HepG2 (cell line): ENCODE results near the gene CDHR5. TPM values are rescaled to one million over a fixed set of nuclear protein-coding genes. Genes with fewer than 3 reads are reported as not detected.

ENCODE experiments used
- ARNT ChIP-seq: fragments of 450-650 bp; IDR thresholded peaks from 2 replicates; pipeline ENCODE4 v1.6.1; 2017
- ATM ChIP-seq: fragments of 450-650 bp; IDR thresholded peaks from 2 replicates; pipeline ENCODE4 v1.7.1; 2017; ENCODE audit warnings: mild to moderate bottlenecking, borderline replicate concordance
- CBFB ChIP-seq: sonication (generic); formaldehyde crosslinking; IDR thresholded peaks from 2 replicates; pipeline ENCODE4 v1.4.0; 2020; ENCODE audit warnings: missing genetic modification reagents
- CREB1 ChIP-seq, 2 experiments: fragments of 450-650 bp in 1 of 2; IDR thresholded peaks; 2 replicates each; pipeline ENCODE4 v1.6.1; 2016 to 2017; ENCODE audit warnings: control low read depth in 1 of 2, mild to moderate bottlenecking in 1 of 2, missing compliant biosample characterization in 1 of 2, missing genetic modification characterization in 1 of 2
- GATA4 ChIP-seq: sonication (generic); IDR thresholded peaks from 2 replicates; pipeline ENCODE4 v1.6.1; 2016; ENCODE audit warnings: antibody characterized with exemption, low read depth, borderline replicate concordance
- GRHL1 ChIP-seq: sonication (generic); formaldehyde crosslinking; conservative IDR thresholded peaks from 2 replicates; pipeline ENCODE4 v1.8.0; 2022; ENCODE audit warnings: missing genetic modification reagents
- HIVEP1 ChIP-seq: sonication (generic); formaldehyde crosslinking; IDR thresholded peaks from 2 replicates; pipeline ENCODE4 v1.4.0; 2020; ENCODE audit warnings: mild to moderate bottlenecking, missing genetic modification reagents
- HMGA1 ChIP-seq: sonication (generic); formaldehyde crosslinking; conservative IDR thresholded peaks from 2 replicates; pipeline ENCODE4 v1.4.0; 2020; ENCODE audit warnings: missing genetic modification reagents
- MXI1 ChIP-seq: IDR thresholded peaks from 3 replicates; pipeline ENCODE4 v1.6.1; 2012; ENCODE audit warnings: low read depth, low read length, inconsistent platforms, borderline replicate concordance
- NFKBIZ ChIP-seq: IDR thresholded peaks from 2 replicates; pipeline ENCODE4 v1.6.1; 2018; ENCODE audit warnings: missing genetic modification reagents, missing compliant biosample characterization
- PCBP1 ChIP-seq: fragments of 200-400 bp; formaldehyde crosslinking; IDR thresholded peaks from 2 replicates; pipeline ENCODE4 v1.6.1; 2017; ENCODE audit warnings: mild to moderate bottlenecking, low read depth, low read length, borderline replicate concordance
- POLR2AphosphoS2 ChIP-seq: IDR thresholded peaks from 2 replicates; pipeline ENCODE4 v1.6.1; 2011; ENCODE audit warnings: low read depth, low read length, improper control_type of control experiment
- POLR2G ChIP-seq: fragments of 200-400 bp; formaldehyde crosslinking; IDR thresholded peaks from 2 replicates; pipeline ENCODE4 v1.6.1; 2018; ENCODE audit warnings: mild to moderate bottlenecking, low read depth, low read length, moderate library complexity
- RBFOX2 ChIP-seq: fragments of 200-400 bp; formaldehyde crosslinking; IDR thresholded peaks from 2 replicates; pipeline ENCODE4 v1.6.1; 2017; ENCODE audit warnings: low read depth, mild to moderate bottlenecking, low read length
- SOX6 ChIP-seq, 2 experiments: fragments of 450-650 bp in 1 of 2; sonication (generic) in 1 of 2; formaldehyde crosslinking in 1 of 2; IDR thresholded peaks; 2 replicates each; pipeline versions ENCODE4 v1.4.0 to v1.6.1; 2017 to 2020; ENCODE audit warnings: antibody characterized with exemption in 1 of 2, mild to moderate bottlenecking in 1 of 2, missing genetic modification reagents in 1 of 2
- SP4 ChIP-seq: sonication (generic); formaldehyde crosslinking; IDR thresholded peaks from 2 replicates; pipeline ENCODE4 v1.8.1; 2023; ENCODE audit warnings: mild to moderate bottlenecking, missing genetic modification reagents
- SP5 ChIP-seq: IDR thresholded peaks from 2 replicates; pipeline ENCODE4 v1.6.1; 2016; ENCODE audit warnings: low read depth, borderline replicate concordance
- SPEN ChIP-seq: sonication (generic); formaldehyde crosslinking; IDR thresholded peaks from 2 replicates; pipeline ENCODE4 v1.5.1; 2020; ENCODE audit warnings: low read depth, mild to moderate bottlenecking, missing genetic modification reagents
- TFDP2 ChIP-seq: sonication (generic); formaldehyde crosslinking; IDR thresholded peaks from 2 replicates; pipeline ENCODE4 v1.4.0; 2020; ENCODE audit warnings: missing genetic modification reagents
- TFE3 ChIP-seq: IDR thresholded peaks from 2 replicates; pipeline ENCODE4 v1.6.1; 2016
- ZNF256 ChIP-seq: sonication (generic); formaldehyde crosslinking; conservative IDR thresholded peaks from 2 replicates; pipeline ENCODE4 v1.4.0; 2020; ENCODE audit warnings: missing genetic modification reagents
- ZNF460 ChIP-seq: sonication (generic); formaldehyde crosslinking; IDR thresholded peaks from 2 replicates; pipeline ENCODE4 v1.5.1; 2020; ENCODE audit warnings: missing genetic modification reagents, mild to moderate bottlenecking, borderline replicate concordance
- ZNF607 ChIP-seq: sonication (generic); formaldehyde crosslinking; IDR thresholded peaks from 2 replicates; pipeline ENCODE4 v1.5.1; 2020; ENCODE audit warnings: missing genetic modification reagents, mild to moderate bottlenecking, borderline replicate concordance
- ZNF644 ChIP-seq: IDR thresholded peaks from 2 replicates; pipeline ENCODE4 v1.6.1; 2016; ENCODE audit warnings: low read depth
- ZNF670 ChIP-seq: sonication (generic); formaldehyde crosslinking; IDR thresholded peaks from 2 replicates; pipeline ENCODE4 v1.8.0; 2022; ENCODE audit warnings: mild to moderate bottlenecking, missing genetic modification reagents, borderline replicate concordance
- ZNF713 ChIP-seq: sonication (generic); formaldehyde crosslinking; IDR thresholded peaks from 2 replicates; pipeline ENCODE4 v1.4.0; 2020; ENCODE audit warnings: mild to moderate bottlenecking, missing genetic modification reagents
- ZNF782 ChIP-seq: sonication (generic); formaldehyde crosslinking; IDR thresholded peaks from 2 replicates; pipeline ENCODE4 v1.4.0; 2020; ENCODE audit warnings: missing genetic modification reagents, mild to moderate bottlenecking, borderline replicate concordance
- ZNF792 ChIP-seq: IDR thresholded peaks from 2 replicates; pipeline ENCODE4 v1.6.1; 2016
- polyA plus RNA-seq, 8 experiments: library from polyadenylated mRNA; depleted of rRNA in 3 of 8; stranded (reverse) in 7 of 8; unstranded in 1 of 8; fragments of >200 nt; fragmentation: Illumina TruSeq in 4 of 8; extraction: Trizol in 4 of 8; gene quantifications; 2 replicates each; pipeline versions ENCODE4 v1.2.1 to v1.2.3, GENCODE V29; 2011 to 2016; ENCODE audit warnings: low read depth in 4 of 8, missing spikeins in 1 of 8, mixed read lengths in 1 of 8; ENCODE audit not compliant: insufficient read depth in 1 of 8
- total RNA-seq, 5 experiments: library from RNA; depleted of rRNA; stranded (reverse); fragments of >200 nt; fragmentation: Illumina TruSeq; extraction: Trizol; gene quantifications; 2 replicates each; pipeline ENCODE4 v1.2.3, GENCODE V29; 2016; ENCODE audit warnings: low read depth in 1 of 5

Gene CDHR5
- total and polyA plus RNA-seq, 2 of the 13 experiments (the other 11 are each of a cell fraction or from before 2014, with no cell fraction given), result 0.46 to 0.71 TPM

- 0 out of 2 replicates have a peak, but pooled peaks have one; percentile 60 for TF ChIP-seq CBFB
- TF ChIP-seq ZNF782 (CRISPR knock-in tag), result no peak
- TF ChIP-seq RBFOX2, result peak; percentile 94
- peak; percentile 88 for TF ChIP-seq POLR2G
- TF ChIP-seq ZNF644 (CRISPR knock-in tag), result no peak
- peak; percentile 81 for TF ChIP-seq TFDP2 (CRISPR knock-in tag)
- TF ChIP-seq POLR2AphosphoS2, result no peak
- no peak for TF ChIP-seq HMGA1 (CRISPR knock-in tag)
- peak; percentile 6; the same call in 1 of the 2 replicates for TF ChIP-seq CREB1 (IDR thresholded peaks at IDR 0.05)
- TF ChIP-seq CREB1 (CRISPR knock-in tag; IDR thresholded peaks at IDR 0.05), result no peak
- no peak for TF ChIP-seq ZNF460
- TF ChIP-seq ATM, result no peak
- TF ChIP-seq SOX6 (IDR thresholded peaks at IDR 0.05), result no peak
- TF ChIP-seq SOX6 (CRISPR knock-in tag; IDR thresholded peaks at IDR 0.05), result no peak
- peak; percentile 77 for TF ChIP-seq SP4 (CRISPR knock-in tag)
- peak; percentile 13; the same call in 1 of the 2 replicates for TF ChIP-seq GATA4
- TF ChIP-seq ZNF792 (CRISPR knock-in tag), result no peak
- peak; percentile 53; the same call in 1 of the 2 replicates for TF ChIP-seq SPEN (CRISPR knock-in tag)
- TF ChIP-seq ARNT, result no peak
- peak; percentile 55 for TF ChIP-seq SP5 (CRISPR knock-in tag)
- TF ChIP-seq MXI1, result peak; percentile 75; the same call in 1 of the 3 replicates
- TF ChIP-seq NFKBIZ, result peak; percentile 49; the same call in 1 of the 2 replicates
- 0 out of 2 replicates have a peak, but pooled peaks have one; percentile 47 for TF ChIP-seq ZNF256 (CRISPR knock-in tag)
- TF ChIP-seq GRHL1 (CRISPR knock-in tag), result no peak
- TF ChIP-seq ZNF607 (CRISPR knock-in tag), result no peak
- peak; percentile 12; the same call in 1 of the 2 replicates for TF ChIP-seq ZNF670 (CRISPR knock-in tag)
- no peak for TF ChIP-seq ZNF713 (CRISPR knock-in tag)
- peak; percentile 90 for TF ChIP-seq PCBP1
- TF ChIP-seq TFE3 (CRISPR knock-in tag), result 0 out of 2 replicates have a peak, but pooled peaks have one; percentile 21
- TF ChIP-seq HIVEP1 (CRISPR knock-in tag), result no peak
These were observed 48.6 kb downstream of the CDHR5 start, which contains the start of gene PHRF1 (continued) for GRCh38 chr11:575996-576768.
